H9 (cell line): Measurements from ENCODE around the gene CABLES1. TPM values are rescaled to one million over a fixed set of nuclear protein-coding genes. Genes with fewer than 3 reads are reported as not detected.

ENCODE experiments used
- DNase-seq: peaks from one replicate; pipeline ENCODE4 v3.0.0-alpha.2; 2017
- H2AFZ ChIP-seq: one replicate; pipeline ENCODE4 v1.6.1; 2013; ENCODE audit warnings: mild to moderate bottlenecking, low read length, control low read depth, moderate library complexity
- H2AK5ac ChIP-seq: 2 replicates; pipeline ENCODE4 v1.6.1; 2013; ENCODE audit warnings: low read length, control low read depth, mixed read lengths; ENCODE audit not compliant: insufficient read length
- H2BK120ac ChIP-seq: one replicate; pipeline ENCODE4 v1.6.1; 2013; ENCODE audit warnings: low read depth, mild to moderate bottlenecking, low read length, control low read depth, inconsistent platforms; ENCODE audit not compliant: poor library complexity, severe bottlenecking
- H2BK12ac ChIP-seq: 2 replicates; pipeline ENCODE4 v1.6.1; 2013; ENCODE audit warnings: low read length, control low read depth, mixed read lengths, low read depth; ENCODE audit not compliant: insufficient read length
- H2BK15ac ChIP-seq: 2 replicates; pipeline ENCODE4 v1.6.1; 2013; ENCODE audit warnings: low read depth, low read length, control low read depth
- H2BK20ac ChIP-seq: one replicate; pipeline ENCODE4 v1.6.1; 2013; ENCODE audit warnings: low read depth, mild to moderate bottlenecking, low read length, control low read depth, inconsistent platforms; ENCODE audit not compliant: poor library complexity, severe bottlenecking
- H2BK5ac ChIP-seq: 2 replicates; pipeline ENCODE4 v1.6.1; 2013; ENCODE audit warnings: low read length, control low read depth, mixed read lengths; ENCODE audit not compliant: insufficient read length
- H3K14ac ChIP-seq: 2 replicates; pipeline ENCODE4 v1.6.1; 2013; ENCODE audit warnings: low read length, control low read depth; ENCODE audit not compliant: insufficient read depth
- H3K18ac ChIP-seq: 2 replicates; pipeline ENCODE4 v1.6.1; 2013; ENCODE audit warnings: low read depth, mild to moderate bottlenecking, mixed read lengths, low read length, control low read depth; ENCODE audit not compliant: insufficient read length
- H3K23ac ChIP-seq: 2 replicates; pipeline ENCODE4 v1.6.1; 2013; ENCODE audit warnings: low read length, control low read depth, mixed read lengths, low read depth; ENCODE audit not compliant: insufficient read length
- H3K23me2 ChIP-seq: 2 replicates; pipeline ENCODE4 v1.6.1; 2013; ENCODE audit warnings: low read depth, mild to moderate bottlenecking, mixed read lengths, low read length, control low read depth; ENCODE audit not compliant: insufficient read length, poor library complexity, severe bottlenecking
- H3K27ac ChIP-seq: 2 replicates; pipeline ENCODE4 v1.5.1; 2013; ENCODE audit warnings: low read length, control low read depth, mixed read lengths, low read depth; ENCODE audit not compliant: insufficient read length
- H3K27me3 ChIP-seq: 2 replicates; pipeline ENCODE4 v1.6.1; 2013; ENCODE audit warnings: low read length, control low read depth, inconsistent platforms; ENCODE audit not compliant: insufficient read depth
- H3K4ac ChIP-seq: 2 replicates; pipeline ENCODE4 v1.6.1; 2013; ENCODE audit warnings: low read depth, mild to moderate bottlenecking, control low read depth, inconsistent platforms, low read length, moderate library complexity
- H3K4me1 ChIP-seq: 2 replicates; pipeline ENCODE4 v1.6.1; 2013; ENCODE audit warnings: low read length, control low read depth, inconsistent platforms; ENCODE audit not compliant: insufficient read depth
- H3K4me2 ChIP-seq: 2 replicates; pipeline ENCODE4 v1.6.1; 2013; ENCODE audit warnings: low read length, control low read depth, mixed read lengths; ENCODE audit not compliant: insufficient read length, insufficient read depth
- H3K56ac ChIP-seq: 2 replicates; pipeline ENCODE4 v1.6.1; 2013; ENCODE audit warnings: low read depth, mild to moderate bottlenecking, mixed read lengths, low read length, control low read depth; ENCODE audit not compliant: insufficient read length
- H3K79me1 ChIP-seq: 2 replicates; pipeline ENCODE4 v1.6.1; 2013; ENCODE audit warnings: low read depth, mild to moderate bottlenecking, moderate library complexity, low read length, control low read depth, inconsistent platforms; ENCODE audit not compliant: insufficient read depth, poor library complexity, severe bottlenecking
- H3K79me2 ChIP-seq: 2 replicates; pipeline ENCODE4 v1.6.1; 2013; ENCODE audit warnings: low read length, control low read depth, inconsistent platforms; ENCODE audit not compliant: insufficient read depth
- H3K9ac ChIP-seq: 2 replicates; pipeline ENCODE4 v1.6.1; 2013; ENCODE audit warnings: low read length, control low read depth, mixed read lengths; ENCODE audit not compliant: insufficient read length; ENCODE audit errors: extremely low read depth
- H3K9me3 ChIP-seq: one replicate; pipeline ENCODE4 v1.6.1; 2013; ENCODE audit warnings: low read depth, low read length, inconsistent platforms; ENCODE audit not compliant: control insufficient read depth
- H3T11ph ChIP-seq: one replicate; pipeline ENCODE4 v1.6.1; 2013; ENCODE audit warnings: mild to moderate bottlenecking, low read length, control low read depth, inconsistent platforms
- H4K20me1 ChIP-seq: one replicate; pipeline ENCODE4 v1.6.1; 2013; ENCODE audit not compliant: control insufficient read depth, insufficient read length, insufficient read depth
- H4K5ac ChIP-seq: 2 replicates; pipeline ENCODE4 v1.6.1; 2013; ENCODE audit warnings: low read depth, mild to moderate bottlenecking, mixed read lengths, low read length, control low read depth; ENCODE audit not compliant: insufficient read length
- H4K8ac ChIP-seq: replicated peaks from 2 replicates; pipeline ENCODE4 v1.6.1; 2013; ENCODE audit warnings: low read length, control low read depth, mixed read lengths, low read depth; ENCODE audit not compliant: insufficient read length
- H4K91ac ChIP-seq: 2 replicates; pipeline ENCODE4 v1.6.1; 2013; ENCODE audit warnings: low read depth, mild to moderate bottlenecking, moderate library complexity, mixed read lengths, low read length, control low read depth; ENCODE audit not compliant: insufficient read length
- H3K27ac Mint-ChIP-seq, 3 experiments: 2 replicates in 2 of 3; 3 replicates in 1 of 3; pipeline ENCODE4 v1.8.0; 2020 to 2021; ENCODE audit warnings: mixed read lengths in 3 of 3, mild to moderate bottlenecking in 1 of 3, moderate library complexity in 1 of 3
- H3K27me3 Mint-ChIP-seq: 2 replicates; pipeline ENCODE4 v1.8.0; 2021; ENCODE audit warnings: low read depth, mild to moderate bottlenecking, moderate library complexity, mixed read lengths
- H3K36me3 Mint-ChIP-seq, 3 experiments: 2 replicates in 2 of 3; 3 replicates in 1 of 3; pipeline ENCODE4 v1.8.0; 2020 to 2021; ENCODE audit warnings: low read depth in 3 of 3, mixed read lengths in 3 of 3; ENCODE audit not compliant: insufficient read depth in 1 of 3
- H3K4me1 Mint-ChIP-seq, 2 experiments: 2 replicates each; pipeline ENCODE4 v1.8.0; 2020; ENCODE audit warnings: mixed read lengths in 2 of 2
- H3K4me3 Mint-ChIP-seq, 2 experiments: 2 replicates in 1 of 2; 3 replicates in 1 of 2; pipeline ENCODE4 v1.8.0; 2020 to 2021; ENCODE audit warnings: mild to moderate bottlenecking in 2 of 2, mixed read lengths in 2 of 2, moderate library complexity in 1 of 2
- H3K9me3 Mint-ChIP-seq, 2 experiments: 2 replicates in 1 of 2; 3 replicates in 1 of 2; pipeline ENCODE4 v1.8.0; 2020; ENCODE audit warnings: mild to moderate bottlenecking in 2 of 2, mixed read lengths in 2 of 2, moderate library complexity in 1 of 2
- CTCF ChIP-seq: fragments of 200-600 bp; sonication (generic); conservative IDR thresholded peaks from 3 replicates; pipeline ENCODE4 v1.8.0; 2021; ENCODE audit warnings: antibody characterized with exemption, mild to moderate bottlenecking
- WGBS: extraction: QIAGEN DNeasy Blood & Tissue Kit; methylation state at CpG from one replicate; pipeline ENCODE4 v1.1.7; 2013; ENCODE audit warnings: missing lambda C conversion rate, low lambda C conversion rate, mixed read lengths; ENCODE audit not compliant: insufficient read length; ENCODE audit errors: extremely low coverage; 5-methylcytosine and 5-hydroxymethylcytosine counted together
- total RNA-seq: library from RNA; stranded (reverse); gene quantifications from 2 replicates; pipeline ENCODE4 v1.2.1, GENCODE V29; 2021

Gene CABLES1
- total RNA-seq, 1 experiment from 2014 or later = 27.1 TPM

GRCh38 chr18:23203891-23204432, 68.7 kb downstream of the CABLES1 start:
- Mint-ChIP-seq H3K9me3 (no peaks in the 10 kb centered on the region; a peak in 1 of 5 replicates), H3K4me1 (peaks cover 4 to 13% of the 10 kb centered on the region in 2 experiments; a peak in 3 of 4 replicates), H3K27me3 (no peaks in the 10 kb centered on the region), H3K27ac (no peak overlapping the region), H3K36me3 (peaks cover 38 to 67% (median 48%) of the 10 kb centered on the region in 3 experiments), H3K4me3 (no peak overlapping the region)
- no peak overlapping the region for H2AK5ac ChIP-seq
- no peak overlapping the region for H3K56ac ChIP-seq
- H3K23ac ChIP-seq = no peak overlapping the region
- H2BK5ac ChIP-seq = no peak overlapping the region
- no peak overlapping the region for H4K91ac ChIP-seq
- H3K9me3 ChIP-seq = no peaks in the 10 kb centered on the region
- no peaks in the 10 kb centered on the region for H3K27me3 ChIP-seq
- no peak for TF ChIP-seq CTCF
- no peaks in the 10 kb centered on the region for H3K79me2 ChIP-seq
- no peak overlapping the region for H3K9ac ChIP-seq
- no peak overlapping the region for H3T11ph ChIP-seq
- no peak overlapping the region for H3K4ac ChIP-seq
- H3K4me2 ChIP-seq = no peak overlapping the region
- no peaks in the 10 kb centered on the region for H3K4me1 ChIP-seq
- H2BK12ac ChIP-seq = no peak overlapping the region
- no peak overlapping the region for H3K18ac ChIP-seq
- no peak overlapping the region for H2BK120ac ChIP-seq
- no peak overlapping the region for H2BK20ac ChIP-seq
- no peak overlapping the region for H4K8ac ChIP-seq
- no peak overlapping the region for H2BK15ac ChIP-seq
- H2AFZ ChIP-seq = no peak overlapping the region
- no CpG with 5 or more reads among the region's 15 CpGs for WGBS
- no peaks in the 10 kb centered on the region for H3K23me2 ChIP-seq
- no peak for DNase-seq
- no peaks in the 10 kb centered on the region for H3K79me1 ChIP-seq
- H3K14ac ChIP-seq = no peak overlapping the region
- no peak overlapping the region for H4K5ac ChIP-seq
- no peak overlapping the region for H3K27ac ChIP-seq
- H4K20me1 ChIP-seq = no peaks in the 10 kb centered on the region
